ENCODE data around the gene MUL1.

The MUL1 gene

GRCh38 chr1:20466273-20466672 is 41.7 kb downstream of the MUL1 start:
- no peak for DNase-seq

- DNase-seq = no peak
These were observed 42.8 kb downstream of the MUL1 start for GRCh38 chr1:20465187-20465586.

GRCh38 chr1:20463502-20463901 is 44.4 kb downstream of the MUL1 start:
- no peak for DNase-seq

- DNase-seq = no peak
These were observed 45.6 kb downstream of the MUL1 start for GRCh38 chr1:20462397-20462796.

- DNase-seq = no peak
These were observed 49.2 kb downstream of the MUL1 start for GRCh38 chr1:20458717-20459116.

GRCh38 chr1:20454004-20454403 is 53.9 kb downstream of the MUL1 start:
- DNase-seq = no peak

- DNase-seq = no peak
These were observed 58.1 kb downstream of the MUL1 start for GRCh38 chr1:20449735-20450311.
